Dedifferentiated amniotic fluid mesenchymal stem cell (primary cell): ENCODE measurements around the gene LNX2.
A peak's percentile ranks its signal among the peaks of the same experiment; 100 is the strongest.
"Not testable (repeated sequence)": the region's sequence is repeated elsewhere in the genome, so short reads cannot be mapped to it uniquely, and the experiment has no call there.

Source experiments
- DNase-seq: peaks from one replicate; pipeline ENCODE4 v3.0.0-alpha.2; 2016; ENCODE audit errors: extremely low spot score

LNX2 gene

DNA sequence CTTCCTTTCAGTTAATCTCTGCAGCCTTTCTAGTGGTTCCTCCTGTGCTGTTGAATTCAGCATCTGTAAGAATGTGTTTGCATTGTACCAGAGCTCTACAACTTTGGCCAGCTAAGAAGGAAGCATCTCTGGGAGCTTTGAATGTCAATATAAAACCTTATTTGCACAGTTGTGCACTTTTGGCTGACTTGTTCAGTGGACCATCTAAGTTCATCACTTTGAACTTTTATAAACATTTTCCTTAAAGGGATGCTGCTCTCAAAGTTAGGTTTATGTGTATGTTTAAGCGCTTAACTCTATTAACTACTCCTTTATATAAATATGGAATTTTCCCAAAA, 16.9 kb upstream of the LNX2 start:
- no peak for DNase-seq

DNA sequence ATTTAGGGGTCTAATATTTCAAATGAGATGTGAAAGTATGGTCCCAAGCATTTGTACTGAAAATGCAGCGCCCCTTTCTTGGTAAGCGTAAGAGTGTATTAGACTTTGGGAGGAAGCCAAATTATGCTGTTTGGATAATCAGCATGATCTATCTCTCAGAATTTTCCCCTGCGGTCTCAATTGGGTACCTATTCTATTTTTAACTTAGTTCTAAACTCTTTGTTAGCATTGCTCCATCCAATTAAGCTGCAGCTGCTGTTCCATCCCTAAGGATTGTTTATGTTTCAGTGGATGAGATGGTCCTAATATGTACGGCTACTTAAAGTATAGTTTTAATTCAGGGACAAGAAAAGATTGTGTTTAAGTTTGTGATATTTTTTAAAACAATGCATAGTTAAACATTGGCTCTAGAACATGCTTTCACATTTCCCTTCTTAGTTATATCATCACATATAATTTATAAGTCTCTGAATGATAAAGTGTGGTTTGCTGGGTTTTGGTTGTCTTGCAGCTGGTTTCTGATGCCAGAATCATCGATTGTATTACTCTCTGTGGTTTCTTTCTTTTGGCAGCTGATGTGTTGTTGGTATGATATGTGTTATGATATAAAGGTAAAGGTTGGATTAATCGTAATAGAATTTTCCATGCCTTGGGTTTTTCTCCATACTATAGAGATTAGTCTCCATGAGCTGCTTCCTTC, 16.4 kb upstream of the LNX2 start:
- DNase-seq, result no peak

DNA sequence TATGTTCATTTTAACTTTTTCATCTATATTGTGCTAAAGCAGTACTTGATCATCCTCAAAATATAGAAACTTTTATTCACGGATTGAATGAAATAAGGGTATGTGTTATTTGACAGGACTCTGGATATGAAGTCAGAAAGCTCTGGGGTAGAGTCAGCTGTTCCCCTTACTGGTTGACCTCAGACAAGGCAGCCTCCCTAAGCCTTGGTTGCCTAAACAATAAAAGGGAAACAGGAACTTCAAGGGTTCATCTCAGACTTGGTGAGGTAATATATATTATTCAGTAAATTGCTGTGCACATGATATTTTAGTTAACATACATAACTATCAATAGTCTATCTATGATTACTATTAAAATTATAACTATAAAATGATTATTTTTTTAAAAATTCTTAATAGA, 14.9 kb upstream of the LNX2 start:
- no peak for DNase-seq

DNA sequence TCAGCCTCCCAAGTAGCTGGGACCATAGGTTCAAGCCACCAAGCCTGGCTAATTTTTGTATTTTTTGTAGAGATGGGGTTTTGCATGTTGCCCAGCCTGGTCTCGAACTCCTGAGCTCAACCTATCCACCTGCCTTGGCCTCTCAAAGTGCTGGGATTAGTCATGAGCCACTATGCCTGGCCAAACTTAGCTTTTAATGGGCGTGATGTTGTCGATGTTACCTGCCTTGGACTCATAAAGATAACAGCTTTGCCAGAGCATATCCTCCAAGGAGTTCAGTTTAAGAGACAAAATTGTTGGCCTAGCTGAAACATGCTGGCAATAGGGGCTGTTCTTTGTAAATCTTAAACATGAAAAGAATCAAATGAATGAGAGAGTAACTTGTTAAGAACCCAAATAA, 14.5 kb upstream of the LNX2 start:
- no peak for DNase-seq

DNA sequence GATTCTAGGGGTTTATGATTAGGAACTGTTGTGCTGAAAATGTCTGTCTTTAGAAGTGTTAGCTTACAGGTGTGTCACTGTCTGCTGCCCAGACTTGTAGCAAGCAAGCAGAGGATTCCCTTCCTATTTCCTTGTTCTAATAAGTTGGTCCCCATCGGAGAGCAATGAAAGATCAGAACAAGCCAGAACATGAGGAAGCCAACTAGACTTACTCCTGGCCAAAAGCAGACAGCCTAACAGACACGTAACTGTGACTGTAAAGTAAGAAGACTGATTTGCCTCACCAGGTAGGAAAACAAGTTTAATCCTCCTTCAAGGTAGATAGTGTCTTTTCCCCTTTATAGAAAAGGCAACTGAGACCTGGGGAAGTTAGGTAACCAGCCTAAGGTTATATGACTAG, 13.9 kb upstream of the LNX2 start:
- no peak for DNase-seq

DNA sequence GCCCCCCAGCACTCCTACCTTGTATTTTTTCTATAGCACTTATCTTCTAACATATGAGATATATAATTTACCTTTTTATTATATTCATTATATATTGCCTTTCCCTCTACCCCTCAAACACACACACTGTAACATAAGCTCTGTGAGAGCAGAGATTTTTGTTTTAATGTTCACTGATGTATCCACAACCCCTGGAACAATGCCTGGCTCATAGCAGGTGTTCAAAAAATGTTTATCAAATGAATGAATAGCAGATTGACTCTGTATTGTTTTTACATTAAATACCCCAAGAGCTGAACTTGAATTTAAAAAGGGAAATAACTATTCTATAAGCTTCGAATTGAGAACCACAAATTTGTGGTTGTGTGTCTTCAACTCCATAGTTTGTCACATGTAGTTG, 12.3 kb upstream of the LNX2 start:
- no peak for DNase-seq

DNA sequence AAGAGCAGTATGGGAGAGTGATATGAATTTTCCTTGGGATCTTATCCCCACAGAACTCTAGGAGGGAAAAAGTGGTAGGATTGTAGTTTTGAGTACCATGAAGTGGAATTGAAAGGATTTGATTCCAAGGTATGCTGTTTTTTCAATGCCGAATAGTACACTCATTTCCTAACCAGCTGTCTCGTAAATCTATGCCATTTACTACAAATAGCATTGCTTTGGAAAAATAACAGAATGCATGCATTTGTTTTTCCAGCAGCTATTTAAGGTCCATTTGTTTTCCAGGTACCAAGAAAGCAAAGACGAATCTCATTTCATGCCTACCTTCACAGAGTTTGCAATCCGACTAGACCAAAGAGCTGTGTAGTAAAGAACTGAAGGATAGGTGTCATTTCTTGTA, 11.9 kb upstream of the LNX2 start:
- no peak for DNase-seq

DNA sequence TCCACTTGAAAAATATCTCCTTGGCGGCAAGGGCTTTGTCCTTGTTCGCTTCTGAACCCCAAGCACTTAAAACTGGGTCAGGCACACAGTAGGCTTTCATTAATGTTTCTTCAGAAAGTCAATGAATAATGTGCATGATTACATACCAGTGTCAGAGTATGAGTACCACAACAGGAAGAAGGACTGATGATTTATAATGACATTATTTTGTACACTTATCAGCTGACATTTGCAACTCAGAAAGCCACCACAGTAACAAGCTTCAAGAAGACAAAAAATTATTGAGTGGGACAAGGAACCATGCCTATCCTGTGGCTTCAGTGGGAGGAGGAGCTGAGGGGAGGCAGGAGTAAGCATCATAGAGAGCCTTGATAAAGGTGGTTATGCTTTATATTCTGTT, 11.3 kb upstream of the LNX2 start:
- no peak for DNase-seq

DNA sequence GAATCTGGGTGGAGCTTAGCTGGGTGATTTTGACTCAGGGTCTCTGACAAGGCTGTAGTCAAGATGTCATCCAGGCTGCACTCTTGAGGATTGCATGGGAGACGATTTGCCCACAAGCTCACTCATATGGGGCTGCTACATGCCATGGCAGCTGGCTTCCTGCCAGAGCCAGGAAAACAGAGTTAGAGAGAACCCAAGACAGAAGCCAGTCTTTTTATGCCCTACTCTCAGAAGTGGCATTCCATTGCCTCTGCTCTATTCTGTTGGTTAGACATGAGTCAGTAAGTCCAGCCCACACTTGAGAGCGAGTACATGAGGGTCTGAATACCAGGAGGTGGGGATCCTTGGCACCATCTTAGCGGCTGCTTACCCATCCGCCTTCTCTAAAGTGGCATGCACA, 10.8 kb upstream of the LNX2 start:
- DNase-seq, result no peak

DNA sequence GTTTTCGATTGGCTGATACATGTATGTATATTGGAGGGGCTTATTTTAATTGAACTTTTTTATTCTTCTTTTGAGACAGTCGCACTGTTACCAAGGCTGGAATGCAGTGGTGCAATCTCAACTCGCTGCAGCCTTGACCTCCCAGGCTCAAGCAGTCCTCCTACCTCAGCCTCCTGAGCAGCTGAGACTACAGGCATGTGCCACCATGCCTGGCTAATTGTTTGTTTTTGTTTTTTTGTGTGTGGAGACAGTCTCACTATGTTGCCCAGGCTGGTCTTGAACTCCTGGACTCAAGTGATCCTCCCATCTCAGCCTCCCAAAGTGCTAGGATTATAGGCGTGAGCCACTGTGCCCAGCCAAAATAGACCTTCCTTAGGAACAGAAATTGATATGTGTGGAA, 8.4 kb upstream of the LNX2 start:
- DNase-seq, result not testable (repeated sequence)

DNA sequence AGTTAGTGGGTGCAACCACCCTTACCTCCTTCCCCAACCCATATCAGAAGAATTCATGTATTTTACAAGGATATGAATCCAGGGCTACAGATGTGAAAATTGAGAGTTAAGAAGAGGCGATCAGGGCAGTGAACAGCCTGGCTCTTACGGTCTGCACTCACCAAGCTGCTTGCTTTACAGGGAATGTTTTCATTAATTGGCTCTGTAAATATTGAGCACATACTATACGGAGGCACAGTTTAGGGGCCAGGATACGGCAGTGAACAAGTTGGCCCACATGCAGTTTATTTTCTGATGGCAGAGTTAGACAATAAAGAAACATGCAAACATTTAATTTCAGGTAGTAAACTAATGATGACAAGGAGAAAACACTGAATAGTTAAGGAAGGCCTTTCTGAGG, 7.8 kb upstream of the LNX2 start:
- no peak for DNase-seq

DNA sequence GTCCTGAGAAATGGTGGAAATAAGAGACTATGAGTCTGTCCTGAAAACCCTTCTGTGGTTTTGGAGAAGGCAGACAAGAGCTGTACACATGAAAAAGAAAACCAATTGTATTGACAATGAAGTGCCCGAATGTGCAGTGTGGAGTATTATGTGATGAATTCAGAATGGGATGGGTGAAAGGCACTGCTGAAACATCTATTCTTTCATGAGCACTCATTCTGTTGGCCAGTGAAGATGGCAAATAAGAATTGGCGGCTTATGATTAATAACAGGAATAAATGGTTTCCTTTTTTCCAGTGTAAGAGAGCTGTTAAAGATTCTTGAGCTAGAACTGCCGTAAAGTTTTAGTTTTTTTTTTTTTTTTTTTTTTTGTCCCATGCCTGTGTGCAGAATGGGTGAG, 7.1 kb upstream of the LNX2 start:
- no peak for DNase-seq

DNA sequence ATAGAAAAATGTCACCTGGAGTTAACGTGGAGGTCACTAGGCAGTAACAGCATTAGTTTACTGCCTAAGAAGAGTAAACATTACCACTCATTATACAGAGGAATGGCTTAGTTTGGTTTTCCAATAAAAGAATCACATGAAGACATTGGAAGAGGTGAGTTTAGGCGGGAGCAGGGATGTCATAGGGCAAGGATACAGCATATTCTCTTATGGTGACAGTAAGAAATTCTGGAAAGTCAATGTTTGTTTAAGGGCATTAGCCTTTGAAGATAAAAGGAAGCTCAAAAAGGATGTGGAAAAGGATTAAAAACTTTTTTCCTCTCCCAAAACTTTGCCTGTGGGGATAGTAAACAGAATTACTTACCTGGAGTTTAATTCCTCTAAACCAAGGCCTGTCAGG, 5.5 kb upstream of the LNX2 start:
- no peak for DNase-seq

DNA sequence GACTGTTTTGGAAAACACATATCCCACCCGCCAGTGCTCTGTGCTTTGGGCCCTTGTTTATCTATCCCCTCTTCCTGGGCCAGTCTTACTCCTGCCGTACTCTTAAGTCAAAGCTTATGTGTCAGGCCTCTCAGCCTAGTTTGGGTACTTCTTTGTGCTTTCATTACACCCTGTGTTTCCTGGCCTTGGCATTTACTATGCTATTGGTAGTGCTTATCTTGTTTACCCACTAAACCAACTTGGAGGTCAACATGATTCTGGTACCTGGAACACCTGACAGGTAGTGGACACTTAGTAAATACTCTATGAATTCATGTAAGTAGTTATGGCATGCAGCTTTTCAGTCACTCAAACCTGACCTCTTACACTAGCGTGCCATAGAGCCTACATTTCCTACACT, 3.7 kb upstream of the LNX2 start:
- DNase-seq, result no peak

DNA sequence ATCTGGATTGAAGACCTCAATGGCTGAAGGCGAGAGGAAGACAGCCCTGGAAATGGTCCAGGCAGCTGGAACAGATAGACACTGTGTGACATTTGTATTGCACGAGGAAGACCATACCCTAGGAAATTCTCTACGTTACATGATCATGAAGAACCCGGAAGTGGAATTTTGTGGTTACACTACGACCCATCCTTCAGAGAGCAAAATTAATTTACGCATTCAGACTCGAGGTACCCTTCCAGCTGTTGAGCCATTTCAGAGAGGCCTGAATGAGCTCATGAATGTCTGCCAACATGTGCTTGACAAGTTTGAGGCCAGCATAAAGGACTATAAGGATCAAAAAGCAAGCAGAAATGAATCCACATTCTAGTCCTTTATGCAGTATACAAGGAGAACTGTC, 2.6 kb upstream of the LNX2 start:
- DNase-seq, result no peak

DNA sequence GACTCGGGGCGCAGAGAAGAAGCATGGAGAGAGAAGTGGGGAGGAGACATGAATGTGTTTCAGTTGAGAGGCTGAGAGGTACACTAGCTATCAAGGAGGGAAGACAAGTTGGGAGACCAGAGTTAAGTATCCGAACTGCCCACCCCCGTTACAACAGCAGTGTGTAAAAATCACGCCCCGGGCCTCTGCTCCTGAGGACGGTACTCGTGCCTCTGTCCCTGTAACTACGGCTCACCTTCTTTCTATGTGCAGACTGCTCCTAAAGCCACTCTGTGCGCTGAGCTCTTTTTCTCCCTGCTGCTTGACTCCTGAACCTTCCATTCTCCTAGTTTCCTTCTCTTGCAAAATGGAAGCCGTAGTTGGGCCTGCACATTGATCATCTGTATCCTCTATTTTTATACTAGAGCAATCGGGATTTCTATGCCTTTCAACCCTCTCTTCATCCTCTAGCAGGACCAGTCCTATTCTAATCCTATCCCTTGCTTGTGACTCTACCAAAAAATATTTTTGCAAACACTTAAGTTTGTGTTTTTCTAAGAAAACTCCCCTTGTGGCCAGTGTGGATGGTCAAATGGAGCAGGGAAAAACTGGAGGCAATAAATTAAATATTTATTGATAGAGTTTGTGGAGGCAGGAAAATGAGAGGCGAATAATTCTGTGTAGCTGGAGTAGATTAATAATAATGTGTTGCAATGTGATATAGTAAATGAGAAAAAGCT, 1.9 kb upstream of the LNX2 start:
- no peak for DNase-seq

DNA sequence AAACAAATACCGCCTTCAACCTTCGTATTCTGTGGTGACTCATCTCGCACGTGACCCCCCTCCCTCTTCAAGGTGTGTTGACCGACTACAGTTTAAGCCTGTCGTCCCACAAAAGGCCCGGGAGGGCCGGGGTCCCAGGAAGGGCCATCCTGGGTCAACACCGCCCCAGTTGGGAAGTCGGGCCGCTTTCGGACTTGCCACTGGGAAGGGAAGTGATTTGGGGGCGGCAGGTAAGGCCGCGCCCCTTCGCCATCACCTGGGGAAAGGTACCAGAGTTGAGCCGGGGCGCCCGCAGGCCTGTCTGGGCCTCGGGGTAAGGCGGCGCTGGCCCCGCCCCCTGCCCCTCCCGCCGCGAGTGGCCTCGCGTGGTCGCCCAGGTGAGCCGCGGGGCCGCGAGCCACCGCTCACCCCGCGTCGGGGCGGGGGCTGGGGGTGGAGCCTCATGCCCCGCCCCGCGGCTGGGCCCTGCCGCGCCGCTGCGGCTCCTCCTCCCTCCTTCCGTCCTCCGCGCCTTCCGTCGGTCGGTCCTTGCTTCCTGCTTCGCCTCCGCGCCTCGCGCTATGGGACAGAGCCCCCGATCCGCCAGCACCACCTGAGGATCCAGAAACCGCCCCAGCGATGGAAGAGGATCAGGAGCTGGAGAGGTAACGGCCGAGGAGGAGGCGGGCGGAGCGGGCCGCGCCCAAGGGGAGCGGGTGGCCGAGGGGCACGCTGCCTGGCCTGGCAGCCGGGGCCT, 1.2 kb upstream of the LNX2 start, which contains the start of gene POLR1D:
POLR1D (plus strand) TSS at position 527 of the 736 bp plus-strand sequence; CDS start at position 619, 92 bp downstream.
- peak; percentile 47 for DNase-seq

DNA sequence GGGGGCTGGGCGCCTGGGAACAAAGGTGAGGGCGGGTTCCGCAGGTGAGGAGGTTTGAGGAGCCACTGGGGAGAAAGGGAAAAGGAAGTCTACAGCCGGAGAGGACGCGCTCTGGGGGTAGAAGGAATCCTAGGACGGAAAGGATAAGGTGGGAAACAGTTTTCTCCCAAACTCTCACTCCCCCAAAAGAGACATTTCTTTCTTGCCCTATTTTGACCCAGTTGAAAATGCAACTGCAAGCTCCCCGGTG, 712 bp upstream of the LNX2 start:
- DNase-seq, result no peak

DNA sequence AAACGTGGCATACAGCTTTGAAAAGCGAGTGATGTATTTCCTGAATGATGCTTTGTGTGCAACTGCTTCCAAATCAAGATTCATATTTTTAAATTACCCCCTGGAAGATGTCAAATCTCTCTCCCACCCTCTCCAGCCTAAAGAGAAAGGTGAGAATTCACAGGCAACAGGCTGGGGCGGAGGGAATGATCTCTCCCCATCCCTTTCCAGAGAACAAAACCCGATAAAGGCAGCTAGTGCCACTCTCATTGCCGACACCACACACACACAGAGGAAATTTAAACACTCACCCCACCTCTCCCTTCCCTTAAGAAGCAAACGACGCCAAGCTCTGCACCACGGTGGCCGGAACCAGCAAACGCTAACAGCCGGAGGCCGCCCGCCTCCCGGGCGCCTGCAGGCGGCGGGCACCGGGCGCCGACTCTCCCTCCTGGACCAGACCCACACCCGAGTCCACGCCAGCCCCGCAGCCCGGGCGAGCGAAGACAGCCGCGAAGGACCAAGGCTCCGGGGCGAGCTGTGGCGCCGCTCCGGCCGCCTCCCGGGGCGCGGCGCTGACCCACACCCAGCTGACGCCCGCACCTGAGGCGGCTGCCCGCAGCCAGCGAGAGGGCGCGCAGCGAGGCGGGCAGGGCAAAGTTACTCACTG, 477 bp downstream of the LNX2 start:
- DNase-seq, result peak; percentile 25

DNA sequence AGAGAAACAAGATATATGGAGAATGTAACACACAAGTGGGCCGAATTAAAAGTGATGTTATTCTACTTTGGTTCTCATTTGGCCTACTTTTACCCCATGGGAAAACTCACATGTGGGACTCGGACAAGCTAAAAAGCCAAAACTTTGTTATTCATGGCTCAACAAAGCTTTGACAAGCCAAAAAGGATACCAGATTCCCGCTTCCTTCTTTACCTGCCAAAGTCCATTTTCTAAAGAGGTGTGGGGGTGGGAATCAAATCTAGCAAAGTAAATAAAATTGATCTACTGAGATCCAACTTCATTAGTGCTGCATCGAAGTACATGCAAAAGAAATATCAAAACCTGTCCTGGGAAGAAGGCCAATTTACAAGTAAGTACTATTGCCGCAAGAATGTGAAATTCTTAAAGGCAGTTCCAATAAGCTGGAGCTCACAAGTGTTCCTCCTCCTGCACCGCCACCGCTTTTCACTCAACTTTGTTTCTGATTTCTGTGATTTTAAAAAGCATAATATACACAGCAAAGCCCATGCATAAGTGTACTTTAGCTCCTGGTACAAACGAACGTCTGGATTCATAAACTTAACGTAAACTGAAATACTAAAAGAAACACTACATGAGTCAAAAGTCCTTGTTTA, 1.1 kb downstream of the LNX2 start:
- peak; percentile 50 for DNase-seq

DNA sequence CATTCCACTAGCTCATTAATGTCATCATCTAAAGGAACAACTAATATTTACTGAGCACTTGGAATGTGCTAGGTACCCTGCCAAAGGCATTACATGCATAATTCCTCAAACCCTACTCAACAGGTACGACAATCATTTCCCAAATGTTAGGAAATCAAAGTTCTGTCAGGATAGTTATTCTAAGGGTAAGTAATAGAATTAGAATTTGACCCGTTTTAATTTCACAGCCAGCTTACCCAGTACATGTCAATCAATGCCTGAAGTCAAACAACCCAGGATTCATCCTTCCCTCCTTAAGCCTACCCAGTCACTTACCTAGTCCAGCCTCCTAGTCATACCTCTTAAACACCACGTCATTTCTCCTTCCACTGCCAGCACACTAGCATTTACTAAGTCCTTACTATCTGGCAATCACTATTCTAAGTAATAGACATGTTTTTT, 2.4 kb downstream of the LNX2 start:
- no peak for DNase-seq

DNA sequence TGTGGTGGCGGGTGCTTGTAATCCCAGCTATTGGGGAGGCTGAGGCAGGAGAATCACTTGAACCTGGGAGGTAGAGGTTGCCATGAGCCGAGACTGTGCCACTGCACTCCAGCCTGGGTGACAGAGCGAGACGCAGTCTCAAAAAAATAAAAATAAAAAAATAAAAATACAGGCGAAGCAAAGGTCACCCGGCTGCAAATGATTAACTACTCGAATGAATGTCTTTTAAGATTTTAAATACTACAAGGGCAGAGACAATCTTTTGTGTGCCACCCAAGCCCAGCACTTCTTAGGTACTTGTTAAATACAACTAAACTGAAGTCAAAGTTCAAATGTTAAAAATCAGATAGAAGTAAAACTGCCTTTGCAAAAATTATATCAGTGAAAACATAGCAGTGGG, 6.7 kb downstream of the LNX2 start:
- DNase-seq, result no peak
